ENCODE results near the gene KCNIP1.

Gene KCNIP1

DNA sequence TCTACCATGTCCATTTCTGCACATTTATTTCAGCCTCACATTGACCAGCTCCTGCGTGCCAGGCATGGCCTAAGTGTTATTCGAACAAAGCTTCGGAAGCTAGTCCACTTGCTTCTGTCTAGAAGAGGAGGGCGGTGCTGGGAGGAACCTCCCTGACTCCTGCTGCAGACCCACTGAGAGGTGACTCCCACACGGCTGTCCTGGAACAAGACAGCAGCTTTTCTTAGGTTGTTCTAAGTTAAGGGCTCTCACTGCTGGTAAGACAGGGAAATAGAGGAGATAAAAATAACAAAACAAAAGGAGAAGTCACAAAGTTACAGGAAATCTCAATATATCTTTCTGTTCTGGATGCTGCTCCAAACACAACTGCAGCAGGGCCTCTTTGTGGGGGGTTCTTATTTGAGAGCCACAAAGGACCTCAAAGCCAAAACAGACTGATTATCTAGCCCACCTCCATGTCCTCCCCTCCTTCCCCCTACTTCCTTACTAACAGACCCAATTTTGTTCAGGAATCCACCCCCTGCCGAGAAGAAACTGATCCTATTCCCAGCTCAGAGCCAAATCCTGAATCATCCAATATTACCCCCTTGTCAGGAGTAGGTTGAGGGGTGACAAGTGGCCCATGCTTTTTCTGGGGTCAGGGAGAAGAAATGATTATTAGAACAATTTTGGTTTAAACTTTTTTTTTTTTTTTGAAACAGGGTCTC is 28.4 kb upstream of the KCNIP1 start (continued):
- TF ChIP-seq, protein P1, sequence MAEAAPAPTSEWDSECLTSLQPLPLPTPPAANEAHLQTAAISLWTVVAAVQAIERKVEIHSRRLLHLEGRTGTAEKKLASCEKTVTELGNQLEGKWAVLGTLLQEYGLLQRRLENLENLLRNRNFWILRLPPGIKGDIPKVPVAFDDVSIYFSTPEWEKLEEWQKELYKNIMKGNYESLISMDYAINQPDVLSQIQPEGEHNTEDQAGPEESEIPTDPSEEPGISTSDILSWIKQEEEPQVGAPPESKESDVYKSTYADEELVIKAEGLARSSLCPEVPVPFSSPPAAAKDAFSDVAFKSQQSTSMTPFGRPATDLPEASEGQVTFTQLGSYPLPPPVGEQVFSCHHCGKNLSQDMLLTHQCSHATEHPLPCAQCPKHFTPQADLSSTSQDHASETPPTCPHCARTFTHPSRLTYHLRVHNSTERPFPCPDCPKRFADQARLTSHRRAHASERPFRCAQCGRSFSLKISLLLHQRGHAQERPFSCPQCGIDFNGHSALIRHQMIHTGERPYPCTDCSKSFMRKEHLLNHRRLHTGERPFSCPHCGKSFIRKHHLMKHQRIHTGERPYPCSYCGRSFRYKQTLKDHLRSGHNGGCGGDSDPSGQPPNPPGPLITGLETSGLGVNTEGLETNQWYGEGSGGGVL (tag by site-specific recombination; IDR thresholded peaks at IDR 0.05) = peak; percentile 23; the same call in 1 of the 2 replicates
- no peak for TF ChIP-seq ZNF510 (tag by site-specific recombination; IDR thresholded peaks at IDR 0.05; ENCODE audit: insufficient replicate concordance)
- TF ChIP-seq, protein P2, sequence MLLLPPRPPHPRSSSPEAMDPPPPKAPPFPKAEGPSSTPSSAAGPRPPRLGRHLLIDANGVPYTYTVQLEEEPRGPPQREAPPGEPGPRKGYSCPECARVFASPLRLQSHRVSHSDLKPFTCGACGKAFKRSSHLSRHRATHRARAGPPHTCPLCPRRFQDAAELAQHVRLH (tag by site-specific recombination; IDR thresholded peaks at IDR 0.05) = no peak
- no peak for TF ChIP-seq TCF7L2 (IDR thresholded peaks at IDR 0.05; ENCODE audit: borderline replicate concordance, low read depth, low read length)
- no peak for TF ChIP-seq ZNF670 (tag by site-specific recombination; IDR thresholded peaks at IDR 0.05; ENCODE audit: low read depth)
- TF ChIP-seq, protein P3, sequence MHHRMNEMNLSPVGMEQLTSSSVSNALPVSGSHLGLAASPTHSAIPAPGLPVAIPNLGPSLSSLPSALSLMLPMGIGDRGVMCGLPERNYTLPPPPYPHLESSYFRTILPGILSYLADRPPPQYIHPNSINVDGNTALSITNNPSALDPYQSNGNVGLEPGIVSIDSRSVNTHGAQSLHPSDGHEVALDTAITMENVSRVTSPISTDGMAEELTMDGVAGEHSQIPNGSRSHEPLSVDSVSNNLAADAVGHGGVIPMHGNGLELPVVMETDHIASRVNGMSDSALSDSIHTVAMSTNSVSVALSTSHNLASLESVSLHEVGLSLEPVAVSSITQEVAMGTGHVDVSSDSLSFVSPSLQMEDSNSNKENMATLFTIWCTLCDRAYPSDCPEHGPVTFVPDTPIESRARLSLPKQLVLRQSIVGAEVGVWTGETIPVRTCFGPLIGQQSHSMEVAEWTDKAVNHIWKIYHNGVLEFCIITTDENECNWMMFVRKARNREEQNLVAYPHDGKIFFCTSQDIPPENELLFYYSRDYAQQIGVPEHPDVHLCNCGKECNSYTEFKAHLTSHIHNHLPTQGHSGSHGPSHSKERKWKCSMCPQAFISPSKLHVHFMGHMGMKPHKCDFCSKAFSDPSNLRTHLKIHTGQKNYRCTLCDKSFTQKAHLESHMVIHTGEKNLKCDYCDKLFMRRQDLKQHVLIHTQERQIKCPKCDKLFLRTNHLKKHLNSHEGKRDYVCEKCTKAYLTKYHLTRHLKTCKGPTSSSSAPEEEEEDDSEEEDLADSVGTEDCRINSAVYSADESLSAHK (tag by site-specific recombination; IDR thresholded peaks at IDR 0.05) = no peak
- no peak for TF ChIP-seq SP3 (tag by site-specific recombination; IDR thresholded peaks at IDR 0.05)
- TF ChIP-seq, protein P4, sequence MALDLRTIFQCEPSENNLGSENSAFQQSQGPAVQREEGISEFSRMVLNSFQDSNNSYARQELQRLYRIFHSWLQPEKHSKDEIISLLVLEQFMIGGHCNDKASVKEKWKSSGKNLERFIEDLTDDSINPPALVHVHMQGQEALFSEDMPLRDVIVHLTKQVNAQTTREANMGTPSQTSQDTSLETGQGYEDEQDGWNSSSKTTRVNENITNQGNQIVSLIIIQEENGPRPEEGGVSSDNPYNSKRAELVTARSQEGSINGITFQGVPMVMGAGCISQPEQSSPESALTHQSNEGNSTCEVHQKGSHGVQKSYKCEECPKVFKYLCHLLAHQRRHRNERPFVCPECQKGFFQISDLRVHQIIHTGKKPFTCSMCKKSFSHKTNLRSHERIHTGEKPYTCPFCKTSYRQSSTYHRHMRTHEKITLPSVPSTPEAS (tag by site-specific recombination; IDR thresholded peaks at IDR 0.05) = no peak
- TF ChIP-seq ZNF223 (tag by site-specific recombination; IDR thresholded peaks at IDR 0.05) = no peak
- no peak for TF ChIP-seq ZNF610 (tag by site-specific recombination; IDR thresholded peaks at IDR 0.05; ENCODE audit: borderline replicate concordance)
- TF ChIP-seq KLF7 (tag by site-specific recombination; IDR thresholded peaks at IDR 0.05; ENCODE audit: borderline replicate concordance) = no peak
- TF ChIP-seq ZFHX2 (tag by site-specific recombination; conservative IDR thresholded peaks at IDR 0.05) = no peak
- peak; percentile 73 for TF ChIP-seq GLIS1 (tag by site-specific recombination; IDR thresholded peaks at IDR 0.05)
- TF ChIP-seq ZFP3 (tag by site-specific recombination; IDR thresholded peaks at IDR 0.05; ENCODE audit: low read depth) = no peak

DNA sequence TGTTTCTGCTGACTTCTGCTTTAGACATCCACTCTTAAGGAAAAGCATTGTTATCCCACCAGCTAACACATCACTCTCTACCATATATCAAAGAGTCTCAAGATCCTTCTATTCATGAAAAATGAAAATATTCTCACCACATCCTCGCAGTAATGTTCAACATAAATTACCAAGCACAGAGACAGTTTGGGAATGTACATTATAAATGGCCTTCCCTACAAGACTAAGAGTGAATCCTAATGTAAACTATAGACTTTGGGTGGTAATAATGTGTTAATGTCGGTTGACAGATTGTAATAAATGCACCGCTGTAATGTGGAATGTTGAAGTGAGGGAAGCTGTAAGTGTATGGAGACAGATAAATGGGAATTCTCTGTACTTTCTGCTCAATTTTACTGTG is 27.1 kb upstream of the KCNIP1 start:
- Histone ChIP-seq H3K36me3 (ENCODE audit: control insufficient read depth in 2 of 2, insufficient read depth in 1 of 2, low read length in 2 of 2) (no peaks in the 10 kb centered on the region), H3K4me1 (ENCODE audit: control insufficient read depth, insufficient read depth, low read length) (no peaks in the 10 kb centered on the region), H3K4me3 (ENCODE audit: low read depth, low read length) (no peak overlapping the region), H3K9me3 (ENCODE audit: control insufficient read depth, insufficient read depth, low read depth, low read length) (no peaks in the 10 kb centered on the region), H3K27ac (ENCODE audit: extremely low read depth, low read depth, low read length) (no peak overlapping the region)
- CTCF ChIA-PET = no interaction called here
- POLR2A ChIA-PET = no interaction called here
- no peak for TF ChIP-seq ZNF10 (tag by site-specific recombination; IDR thresholded peaks at IDR 0.05)
- no peak for TF ChIP-seq IKZF3 (tag by site-specific recombination; IDR thresholded peaks at IDR 0.05)
- no peak for TF ChIP-seq ZNF366 (tag by site-specific recombination; conservative IDR thresholded peaks at IDR 0.05)
- TF ChIP-seq, protein P5, sequence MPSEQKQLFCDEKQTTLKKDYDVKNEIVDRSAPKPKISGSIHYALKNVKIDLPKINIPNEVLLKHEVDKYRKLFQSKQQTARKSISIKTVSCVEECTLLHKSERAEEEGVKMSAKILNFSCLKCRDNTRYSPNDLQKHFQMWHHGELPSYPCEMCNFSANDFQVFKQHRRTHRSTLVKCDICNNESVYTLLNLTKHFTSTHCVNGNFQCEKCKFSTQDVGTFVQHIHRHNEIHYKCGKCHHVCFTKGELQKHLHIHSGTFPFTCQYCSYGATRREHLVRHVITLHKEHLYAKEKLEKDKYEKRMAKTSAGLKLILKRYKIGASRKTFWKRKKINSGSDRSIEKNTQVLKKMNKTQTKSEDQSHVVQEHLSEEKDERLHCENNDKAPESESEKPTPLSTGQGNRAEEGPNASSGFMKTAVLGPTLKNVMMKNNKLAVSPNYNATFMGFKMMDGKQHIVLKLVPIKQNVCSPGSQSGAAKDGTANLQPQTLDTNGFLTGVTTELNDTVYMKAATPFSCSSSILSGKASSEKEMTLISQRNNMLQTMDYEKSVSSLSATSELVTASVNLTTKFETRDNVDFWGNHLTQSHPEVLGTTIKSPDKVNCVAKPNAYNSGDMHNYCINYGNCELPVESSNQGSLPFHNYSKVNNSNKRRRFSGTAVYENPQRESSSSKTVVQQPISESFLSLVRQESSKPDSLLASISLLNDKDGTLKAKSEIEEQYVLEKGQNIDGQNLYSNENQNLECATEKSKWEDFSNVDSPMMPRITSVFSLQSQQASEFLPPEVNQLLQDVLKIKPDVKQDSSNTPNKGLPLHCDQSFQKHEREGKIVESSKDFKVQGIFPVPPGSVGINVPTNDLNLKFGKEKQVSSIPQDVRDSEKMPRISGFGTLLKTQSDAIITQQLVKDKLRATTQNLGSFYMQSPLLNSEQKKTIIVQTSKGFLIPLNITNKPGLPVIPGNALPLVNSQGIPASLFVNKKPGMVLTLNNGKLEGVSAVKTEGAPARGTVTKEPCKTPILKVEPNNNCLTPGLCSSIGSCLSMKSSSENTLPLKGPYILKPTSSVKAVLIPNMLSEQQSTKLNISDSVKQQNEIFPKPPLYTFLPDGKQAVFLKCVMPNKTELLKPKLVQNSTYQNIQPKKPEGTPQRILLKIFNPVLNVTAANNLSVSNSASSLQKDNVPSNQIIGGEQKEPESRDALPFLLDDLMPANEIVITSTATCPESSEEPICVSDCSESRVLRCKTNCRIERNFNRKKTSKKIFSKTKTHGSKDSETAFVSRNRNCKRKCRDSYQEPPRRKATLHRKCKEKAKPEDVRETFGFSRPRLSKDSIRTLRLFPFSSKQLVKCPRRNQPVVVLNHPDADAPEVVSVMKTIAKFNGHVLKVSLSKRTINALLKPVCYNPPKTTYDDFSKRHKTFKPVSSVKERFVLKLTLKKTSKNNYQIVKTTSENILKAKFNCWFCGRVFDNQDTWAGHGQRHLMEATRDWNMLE (tag by site-specific recombination; conservative IDR thresholded peaks at IDR 0.05; ENCODE audit: low read depth) = no peak
- TF ChIP-seq ZNF394 (tag by site-specific recombination; IDR thresholded peaks at IDR 0.05; ENCODE audit: borderline replicate concordance) = no peak
- TF ChIP-seq ZNF140 (tag by site-specific recombination; IDR thresholded peaks at IDR 0.05) = no peak
- no peak for TF ChIP-seq HOXA7 (CRISPR knock-in tag; IDR thresholded peaks at IDR 0.05; ENCODE audit: borderline replicate concordance)
- no peak for TF ChIP-seq ZBTB17 (tag by site-specific recombination; IDR thresholded peaks at IDR 0.05)
- TF ChIP-seq ZNF529 (tag by site-specific recombination; IDR thresholded peaks at IDR 0.05; ENCODE audit: insufficient replicate concordance) = no peak
- TF ChIP-seq, protein P6, sequence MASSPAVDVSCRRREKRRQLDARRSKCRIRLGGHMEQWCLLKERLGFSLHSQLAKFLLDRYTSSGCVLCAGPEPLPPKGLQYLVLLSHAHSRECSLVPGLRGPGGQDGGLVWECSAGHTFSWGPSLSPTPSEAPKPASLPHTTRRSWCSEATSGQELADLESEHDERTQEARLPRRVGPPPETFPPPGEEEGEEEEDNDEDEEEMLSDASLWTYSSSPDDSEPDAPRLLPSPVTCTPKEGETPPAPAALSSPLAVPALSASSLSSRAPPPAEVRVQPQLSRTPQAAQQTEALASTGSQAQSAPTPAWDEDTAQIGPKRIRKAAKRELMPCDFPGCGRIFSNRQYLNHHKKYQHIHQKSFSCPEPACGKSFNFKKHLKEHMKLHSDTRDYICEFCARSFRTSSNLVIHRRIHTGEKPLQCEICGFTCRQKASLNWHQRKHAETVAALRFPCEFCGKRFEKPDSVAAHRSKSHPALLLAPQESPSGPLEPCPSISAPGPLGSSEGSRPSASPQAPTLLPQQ (tag by site-specific recombination; IDR thresholded peaks at IDR 0.05) = no peak

Measured in HEK293 (cell line).